DND-41 (cell line): ENCODE data around the gene KRT32.

ENCODE experiments used
- ATAC-seq: fragments of 200-7000 bp; cut with Tn5 transposase; 3 replicates; pipeline ENCODE4 v1.9.1; 2021; ENCODE audit warnings: low read depth; ENCODE audit not compliant: insufficient read depth
- DNase-seq: peaks from one replicate; pipeline ENCODE4 v3.0.0-alpha.2; 2020
- H2AFZ ChIP-seq: 2 replicates; pipeline ENCODE4 v1.6.0; 2012; ENCODE audit warnings: low read depth, low read length
- H3K27ac ChIP-seq: 2 replicates; pipeline ENCODE4 v1.5.1; 2012; ENCODE audit warnings: low read length, inconsistent platforms
- H3K27me3 ChIP-seq: fragments of 200-600 bp; sonication (generic); 2 replicates; pipeline ENCODE4 v1.6.0; 2012; ENCODE audit warnings: low read length, mild to moderate bottlenecking, inconsistent platforms; ENCODE audit not compliant: insufficient read depth, poor library complexity
- H3K36me3 ChIP-seq: 2 replicates; pipeline ENCODE4 v1.5.1; 2012; ENCODE audit warnings: low read length, inconsistent platforms; ENCODE audit not compliant: insufficient read depth
- H3K4me1 ChIP-seq: 2 replicates; pipeline ENCODE4 v1.5.1; 2012; ENCODE audit warnings: mild to moderate bottlenecking, low read length; ENCODE audit not compliant: insufficient read depth
- H3K4me2 ChIP-seq: 2 replicates; pipeline ENCODE4 v1.6.0; 2012; ENCODE audit warnings: mild to moderate bottlenecking, moderate library complexity, low read length, inconsistent platforms; ENCODE audit not compliant: insufficient read depth
- H3K4me3 ChIP-seq, 2 experiments: fragments of 200-600 bp in 1 of 2; shearing (Covaris generic) in 1 of 2; 2 replicates each; pipeline ENCODE4 v1.5.1; 2012 to 2016; ENCODE audit warnings: inconsistent platforms in 2 of 2, low read length in 2 of 2, mild to moderate bottlenecking in 2 of 2, low read depth in 1 of 2, moderate library complexity in 1 of 2
- H3K79me2 ChIP-seq: 2 replicates; pipeline ENCODE4 v1.6.0; 2012; ENCODE audit warnings: low read length, inconsistent platforms; ENCODE audit not compliant: insufficient read depth
- H3K9ac ChIP-seq: 2 replicates; pipeline ENCODE4 v1.6.0; 2012; ENCODE audit warnings: low read depth, mild to moderate bottlenecking, inconsistent platforms, low read length, moderate library complexity
- H3K9me3 ChIP-seq: 2 replicates; pipeline ENCODE4 v1.5.1; 2012; ENCODE audit warnings: low read length, moderate library complexity, mild to moderate bottlenecking, inconsistent platforms; ENCODE audit not compliant: insufficient read depth, severe bottlenecking
- H4K20me1 ChIP-seq: 2 replicates; pipeline ENCODE4 v1.6.0; 2012; ENCODE audit warnings: low read length; ENCODE audit not compliant: insufficient read depth
- CTCF ChIP-seq: IDR thresholded peaks from 2 replicates; pipeline ENCODE4 v1.5.1; 2012; ENCODE audit warnings: borderline replicate concordance, low read length, moderate library complexity, mild to moderate bottlenecking; ENCODE audit not compliant: poor library complexity, severe bottlenecking; ENCODE audit errors: extremely low read depth
- EZH2 ChIP-seq: IDR thresholded peaks from 3 replicates; pipeline ENCODE4 v1.6.1; 2012; ENCODE audit warnings: borderline replicate concordance, low read depth, mild to moderate bottlenecking, moderate library complexity, low read length, inconsistent platforms; ENCODE audit not compliant: severe bottlenecking

The KRT32 gene

GRCh38 chr17:41480581-41480980 is 13.4 kb upstream of the KRT32 start:
- H3K4me1 ChIP-seq, result no peaks in the 10 kb centered on the region
- DNase-seq (no peak), ATAC-seq (no peak)
- no peaks in the 10 kb centered on the region for H3K36me3 ChIP-seq
- no peak overlapping the region for H3K27ac ChIP-seq
- H3K9me3 ChIP-seq, result no peaks in the 10 kb centered on the region
- peaks cover 5% of the 10 kb centered on the region for H3K27me3 ChIP-seq
- no peak overlapping the region for H3K4me3 ChIP-seq
- H3K4me2 ChIP-seq, result no peak overlapping the region
- no peak overlapping the region for H2AFZ ChIP-seq
- no peaks in the 10 kb centered on the region for H3K79me2 ChIP-seq
- H3K9ac ChIP-seq, result no peak overlapping the region
- H4K20me1 ChIP-seq, result 0 out of 2 replicates have a peak, but pooled peaks cover 4% of the 10 kb centered on the region
- TF ChIP-seq CTCF (no peak), EZH2 (no peak)

GRCh38 chr17:41480136-41480535 is 12.9 kb upstream of the KRT32 start:
- ATAC-seq, result no peak
- TF ChIP-seq EZH2, result no peak
- TF ChIP-seq CTCF, result no peak

DNA sequence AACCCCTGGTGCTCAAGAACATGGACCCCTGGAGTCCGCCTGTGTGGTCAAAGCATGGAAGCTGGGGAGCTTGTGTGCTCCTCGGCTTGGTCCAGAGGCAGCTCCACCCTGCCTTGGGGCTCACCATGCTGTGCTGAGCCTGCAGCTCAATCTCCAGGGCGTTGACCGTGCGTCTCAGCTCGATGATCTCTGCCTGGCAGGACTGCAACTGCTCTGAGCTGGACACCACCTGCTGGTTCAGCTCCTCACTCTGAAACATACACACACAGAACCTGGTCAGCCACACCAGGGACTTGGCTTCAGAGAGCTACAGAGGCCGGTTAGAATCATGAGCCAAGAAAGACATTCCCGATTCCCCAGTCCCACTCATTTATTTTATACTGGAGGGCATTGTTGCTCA is 11.1 kb upstream of the KRT32 start:
- Histone ChIP-seq H3K4me3 (no peak overlapping the region), H3K36me3 (no peaks in the 10 kb centered on the region), H3K9me3 (no peaks in the 10 kb centered on the region), H2AFZ (no peak overlapping the region), H3K27ac (no peak overlapping the region), H3K79me2 (no peaks in the 10 kb centered on the region), H3K4me1 (no peaks in the 10 kb centered on the region), H3K9ac (no peak overlapping the region), H4K20me1 (0 out of 2 replicates have a peak, but pooled peaks cover 4% of the 10 kb centered on the region), H3K27me3 (peaks cover 9% of the 10 kb centered on the region), H3K4me2 (no peak overlapping the region)
- TF ChIP-seq EZH2, result no peak
- ATAC-seq, result no peak
- DNase-seq, result no peak

More at GRCh38 chr17:41480136-41480535, 12.9 kb upstream of the KRT32 start:
- no peak overlapping the region for H2AFZ ChIP-seq
- H3K9me3 ChIP-seq, result no peaks in the 10 kb centered on the region
- H3K4me2 ChIP-seq, result no peak overlapping the region
- H3K27me3 ChIP-seq, result peaks cover 5% of the 10 kb centered on the region
- DNase-seq, result no peak
- H3K4me1 ChIP-seq, result no peaks in the 10 kb centered on the region
- H3K79me2 ChIP-seq, result no peaks in the 10 kb centered on the region
- H3K36me3 ChIP-seq, result no peaks in the 10 kb centered on the region
- no peak overlapping the region for H3K9ac ChIP-seq
- no peak overlapping the region for H3K27ac ChIP-seq
- no peak overlapping the region for H3K4me3 ChIP-seq
- 0 out of 2 replicates have a peak, but pooled peaks cover 4% of the 10 kb centered on the region for H4K20me1 ChIP-seq

- Histone ChIP-seq H3K27me3 (peaks cover 7% of the 10 kb centered on the region), H3K9me3 (no peaks in the 10 kb centered on the region), H3K36me3 (no peaks in the 10 kb centered on the region), H3K27ac (no peak overlapping the region), H3K79me2 (no peaks in the 10 kb centered on the region), H3K4me3 (no peak overlapping the region), H3K4me1 (no peaks in the 10 kb centered on the region), H3K9ac (no peak overlapping the region), H3K4me2 (no peak overlapping the region), H4K20me1 (0 out of 2 replicates have a peak, but pooled peaks cover 2% of the 10 kb centered on the region), H2AFZ (no peak overlapping the region)
- TF ChIP-seq CTCF (no peak), EZH2 (no peak)
- ATAC-seq (no peak), DNase-seq (no peak)
These were observed 10.0 kb upstream of the KRT32 start for GRCh38 chr17:41476866-41477815.
